HFF-Myc (cell line): ENCODE data around the gene BRD9.
"Not testable (repeated sequence)": the region's sequence is repeated elsewhere in the genome, so short reads cannot be mapped to it uniquely, and the experiment has no call there.

ENCODE experiments used
- DNase-seq: peaks from one replicate; pipeline ENCODE4 v3.0.0-alpha.2; 2011; ENCODE audit warnings: low read depth; ENCODE audit errors: extremely low read depth
- H3K4me3 ChIP-seq: replicated peaks from 2 replicates; pipeline ENCODE4 v1.5.1; 2011; ENCODE audit warnings: low read depth, mild to moderate bottlenecking, control low read depth, low read length
- TF ChIP-seq, protein P1 (sequence below): IDR thresholded peaks from 2 replicates; pipeline ENCODE4 v1.5.1; 2012; ENCODE audit warnings: mild to moderate bottlenecking, low read depth, low read length, control low read depth; ENCODE audit errors: missing control alignments

BRD9 gene

DNA sequence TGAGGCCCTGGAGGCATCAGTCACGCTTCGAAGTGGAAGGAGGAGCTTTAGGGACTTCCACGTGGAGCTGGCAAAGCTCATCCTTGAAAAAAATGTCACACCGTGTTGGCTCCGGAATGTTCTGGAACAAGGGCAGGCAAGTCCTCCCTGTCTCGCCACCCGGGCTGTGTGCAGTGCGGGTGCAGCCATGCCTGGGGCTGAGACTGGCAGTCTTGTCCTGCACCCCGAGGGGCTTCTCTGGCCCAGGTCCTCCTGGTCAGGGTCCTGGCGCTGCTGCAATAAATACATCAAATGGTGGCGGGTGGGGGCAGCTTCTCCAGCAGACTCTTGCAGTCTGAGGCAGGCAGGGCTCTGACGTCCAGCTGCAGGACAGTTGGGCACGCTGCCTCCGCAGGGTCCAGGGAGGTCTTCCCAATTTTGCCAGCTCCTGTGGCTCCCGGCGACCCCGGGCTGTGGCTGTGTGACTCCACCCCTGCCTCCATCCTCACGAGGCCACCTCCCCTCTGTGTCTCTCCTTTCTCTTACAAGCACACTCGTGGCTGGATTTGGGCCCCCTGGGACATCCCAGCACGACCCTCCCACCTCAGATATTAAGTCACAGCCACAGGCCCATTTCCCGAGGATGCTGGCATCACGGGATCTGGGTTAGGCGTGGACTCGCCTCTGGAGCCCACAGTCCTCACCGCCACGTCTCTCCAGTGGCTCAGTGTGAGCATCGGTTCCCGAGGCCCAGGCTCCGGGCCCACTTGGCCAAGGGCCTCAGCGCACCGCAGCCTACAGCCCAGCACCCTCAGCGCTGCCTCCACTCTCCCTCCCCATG lies 50.0 kb downstream of the BRD9 start:
- not testable (repeated sequence) for H3K4me3 ChIP-seq, DNase-seq

DNA sequence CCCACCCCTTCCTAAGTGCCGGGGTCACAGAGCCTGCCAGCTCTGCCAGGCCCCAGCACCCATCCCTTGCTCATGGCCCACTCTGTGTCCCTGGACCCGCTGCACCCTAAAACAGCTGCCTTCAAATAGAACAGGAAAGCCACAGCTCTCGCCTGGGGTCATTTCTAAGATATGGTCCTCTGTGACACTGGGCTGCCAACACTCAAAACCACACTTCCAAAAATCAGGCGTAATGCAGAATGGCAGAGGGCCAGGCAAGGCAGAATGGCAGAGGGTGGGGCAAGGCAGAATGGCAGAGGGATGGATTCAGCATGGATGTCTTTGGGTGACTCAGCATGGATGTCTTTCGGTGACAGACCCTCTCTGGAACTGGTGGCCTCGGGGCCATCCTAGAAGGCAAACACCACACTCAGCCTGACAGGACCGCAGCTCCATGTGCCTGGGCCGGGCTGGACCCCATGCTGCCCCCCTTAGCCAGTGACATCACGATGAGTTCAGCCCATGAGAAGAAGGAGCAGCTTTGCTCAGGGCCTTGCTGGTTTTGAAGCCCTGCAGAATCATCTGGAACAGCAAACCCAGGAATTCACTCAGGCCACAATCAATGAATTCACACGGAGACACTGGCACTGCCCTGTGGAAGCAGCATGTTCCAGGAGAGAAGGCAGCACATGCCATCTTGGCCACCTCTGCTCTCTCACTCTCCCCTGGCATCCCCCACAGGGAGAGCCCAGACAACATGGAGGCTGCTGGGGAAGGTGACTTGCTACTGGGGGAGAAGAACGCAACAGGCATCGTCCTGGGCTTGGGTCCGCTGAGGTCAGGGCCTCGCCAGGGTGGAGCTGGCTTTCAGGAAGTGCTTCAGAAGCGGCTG lies 50.8 kb downstream of the BRD9 start:
- H3K4me3 ChIP-seq, DNase-seq: not testable (repeated sequence)

DNA sequence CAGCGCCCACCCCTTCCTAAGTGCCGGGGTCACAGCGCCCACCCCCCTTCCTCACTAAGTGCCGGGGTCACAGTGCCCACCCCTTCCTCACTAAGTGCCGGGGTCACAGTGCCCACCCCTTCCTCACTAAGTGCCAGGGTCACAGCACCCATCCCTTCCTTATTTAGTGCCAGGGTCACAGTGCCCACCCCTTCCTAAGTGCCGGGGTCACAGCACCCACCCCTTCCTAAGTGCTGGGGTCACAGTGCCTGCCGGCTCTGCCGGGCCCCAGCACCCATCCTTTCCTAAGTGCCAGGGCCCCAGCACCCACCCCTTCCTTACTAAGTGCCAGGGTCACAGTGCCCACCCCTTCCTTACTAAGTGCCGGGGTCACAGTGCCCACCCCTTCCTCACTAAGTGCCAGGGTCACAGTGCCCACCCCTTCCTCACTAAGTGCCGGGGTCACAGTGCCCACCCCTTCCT lies 51.6 kb downstream of the BRD9 start:
- not testable (repeated sequence) for H3K4me3 ChIP-seq, DNase-seq

DNA sequence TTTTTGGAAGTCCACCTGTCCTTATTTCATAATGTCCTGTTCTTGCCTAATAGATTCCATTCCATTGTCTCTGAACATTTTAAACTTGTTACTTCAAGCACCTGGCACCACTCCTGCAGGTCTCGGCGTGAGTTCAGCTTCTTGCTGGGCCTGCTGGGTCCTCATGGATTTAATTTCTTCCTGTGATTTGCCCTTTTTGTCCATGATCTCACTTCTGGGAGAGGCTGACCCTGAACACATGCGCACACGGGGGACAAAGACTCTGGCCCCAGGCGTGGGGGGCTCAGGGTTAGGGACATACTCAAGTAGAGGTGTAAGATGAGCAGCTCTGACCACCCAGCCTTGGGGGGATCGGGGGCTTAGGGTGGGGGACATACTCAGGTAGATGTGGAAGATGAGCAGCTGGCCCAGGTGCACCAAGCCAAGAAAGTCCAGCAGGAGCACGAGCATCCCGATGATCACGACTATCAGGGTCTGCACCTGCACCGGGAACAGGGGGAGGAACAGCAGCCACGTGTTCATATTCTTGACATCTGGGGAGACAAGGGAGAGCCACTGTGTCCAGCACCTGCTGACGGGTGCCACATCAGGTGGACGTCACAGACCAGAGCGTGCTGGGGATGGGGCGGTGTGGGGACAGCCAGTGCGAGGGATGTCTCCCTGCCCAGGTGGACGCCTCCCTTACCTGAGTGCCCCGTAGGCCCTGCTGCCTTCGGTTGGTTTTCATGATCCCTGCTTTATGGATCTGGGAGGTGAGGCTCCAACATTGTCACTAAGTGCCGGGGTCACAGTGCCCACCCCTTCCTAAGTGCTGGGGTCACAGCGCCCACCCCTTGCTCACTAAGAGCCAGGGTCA lies 52.3 kb downstream of the BRD9 start:
- H3K4me3 ChIP-seq, DNase-seq: not testable (repeated sequence)

DNA sequence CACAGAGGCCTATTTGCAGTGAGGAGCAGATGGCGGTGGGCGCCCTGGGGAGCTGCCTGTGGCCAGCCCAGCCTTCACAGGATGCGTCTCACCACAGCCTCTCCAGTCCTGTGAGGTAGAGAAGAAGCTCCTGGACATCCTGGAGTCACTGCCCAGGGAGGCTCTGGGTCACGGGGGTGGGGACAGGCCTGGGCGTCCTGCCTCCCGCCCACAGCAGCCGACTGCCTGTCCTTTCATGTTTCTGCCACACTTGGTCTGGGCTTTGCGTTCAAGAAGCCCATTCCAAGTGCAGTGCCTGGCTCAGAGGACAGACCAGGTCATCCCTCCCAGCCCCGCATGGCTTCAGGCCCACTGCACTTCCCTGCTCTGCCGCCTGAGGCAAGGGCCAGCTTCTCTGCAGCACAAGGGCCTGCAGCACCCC lies 54.2 kb downstream of the BRD9 start:
- H3K4me3 ChIP-seq, DNase-seq: not testable (repeated sequence)

DNA sequence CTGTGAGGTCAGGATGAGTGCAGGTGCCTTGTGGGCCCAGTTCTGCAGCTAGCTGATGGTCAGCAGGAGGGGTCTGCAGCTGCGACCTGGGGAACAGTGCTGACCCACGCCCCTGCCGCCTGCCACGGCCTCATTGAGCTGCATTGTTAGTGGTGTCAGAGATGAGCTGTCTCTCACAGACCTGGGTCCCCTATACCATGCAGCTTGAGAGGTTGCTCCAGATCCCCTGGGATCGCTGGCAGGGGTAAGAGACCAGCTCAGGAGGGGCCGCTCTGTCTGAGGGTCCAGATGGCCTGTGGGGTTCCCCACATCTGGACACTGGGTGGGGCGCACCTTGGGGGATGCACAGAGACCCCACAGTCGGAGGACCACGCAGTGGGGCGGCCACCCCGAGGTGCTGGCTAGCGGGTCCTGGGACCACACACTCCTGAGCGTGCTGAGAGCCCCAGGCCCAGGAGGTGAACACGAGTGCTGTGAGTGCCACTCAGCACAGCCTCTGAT lies 54.9 kb downstream of the BRD9 start:
- DNase-seq, H3K4me3 ChIP-seq: not testable (repeated sequence)

DNA sequence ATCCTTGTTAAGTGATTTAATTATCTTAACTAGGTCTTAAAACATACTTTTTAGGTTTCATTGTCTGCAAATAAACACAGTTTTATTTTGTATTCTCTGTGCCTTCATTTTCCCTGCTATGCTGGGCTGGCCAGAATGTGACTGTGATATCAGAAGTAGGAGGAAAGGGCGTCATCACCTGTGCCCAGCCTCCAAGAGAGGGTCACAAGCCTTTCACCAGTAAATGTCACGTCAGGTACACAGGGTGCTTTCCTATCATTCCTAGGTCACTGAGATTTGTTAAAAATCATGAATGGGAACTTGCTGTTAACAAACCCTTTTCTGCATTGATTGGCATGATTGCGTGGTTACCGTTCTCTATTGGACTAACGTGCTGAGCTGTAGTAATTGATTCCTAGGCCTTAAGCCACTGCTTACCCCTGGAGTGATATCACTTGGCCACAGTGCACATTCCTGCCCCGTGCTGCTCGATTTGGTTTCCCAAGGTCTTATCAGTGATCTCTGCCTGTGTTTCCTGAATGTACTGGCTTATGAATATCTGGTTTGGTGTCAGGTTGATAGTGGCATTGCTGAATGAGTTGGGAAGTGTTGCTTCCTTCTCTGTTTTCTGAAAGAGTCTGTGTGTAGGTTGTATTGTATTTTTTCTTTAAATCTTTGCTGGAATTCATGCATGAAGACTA lies 56.5 kb downstream of the BRD9 start:
- not testable (repeated sequence) for DNase-seq, H3K4me3 ChIP-seq

DNA sequence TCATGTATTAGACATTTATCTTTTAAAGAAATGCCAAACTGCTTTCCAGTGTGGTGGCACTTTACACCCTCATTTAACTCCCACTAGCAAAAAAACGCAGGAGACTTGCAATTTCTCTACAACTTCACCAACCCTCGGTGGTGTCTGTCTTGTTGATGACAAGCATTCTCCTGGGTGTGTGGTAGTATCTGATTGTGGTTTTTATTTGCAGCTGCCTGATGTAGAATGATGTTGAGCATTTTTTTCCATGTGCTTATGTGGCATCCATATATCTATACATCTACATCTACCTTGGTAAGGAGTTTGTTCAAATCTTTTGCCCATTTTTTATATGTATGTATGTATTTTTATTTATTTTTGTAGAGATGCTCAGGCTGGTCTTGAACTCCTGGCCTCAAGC lies 58.6 kb downstream of the BRD9 start:
- not testable (repeated sequence) for H3K4me3 ChIP-seq, DNase-seq

DNA sequence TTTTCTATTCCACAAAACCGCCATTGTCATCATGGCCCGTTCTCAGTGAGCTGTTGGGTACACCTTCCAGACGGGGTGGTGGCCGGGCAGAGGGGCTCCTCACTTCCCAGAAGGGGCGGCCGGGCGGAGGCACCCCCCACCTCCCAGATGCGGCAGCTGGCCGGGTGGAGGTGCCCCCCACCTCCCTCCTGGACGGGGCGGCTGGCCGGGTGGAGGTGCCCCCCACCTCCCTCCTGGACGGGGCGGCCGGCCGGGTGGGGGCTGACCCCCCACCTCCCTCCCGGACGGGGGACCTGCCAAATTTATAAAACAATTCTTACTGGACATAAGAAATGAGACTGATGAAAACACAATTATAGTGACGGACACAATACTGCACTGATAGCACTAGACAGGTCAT lies 64.4 kb downstream of the BRD9 start:
- DNase-seq, H3K4me3 ChIP-seq: not testable (repeated sequence)

DNA sequence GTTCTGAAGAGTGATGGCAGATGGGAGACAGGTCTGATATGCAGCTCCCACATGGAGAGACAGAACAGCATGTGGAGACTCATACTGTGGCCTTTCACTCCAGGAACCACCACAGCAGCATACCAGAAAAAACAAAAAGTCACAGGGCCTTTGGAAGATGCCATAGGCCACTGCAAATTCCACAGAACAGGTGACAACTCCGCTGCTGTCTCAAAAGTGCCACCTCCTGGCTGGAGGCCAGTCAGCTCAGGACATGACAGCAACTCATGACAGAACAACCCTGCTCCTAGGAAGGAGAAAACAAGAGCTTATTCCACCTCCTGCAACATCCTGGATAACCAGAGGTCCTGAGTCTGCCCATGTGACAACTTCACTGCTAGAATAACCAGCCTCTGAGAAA lies 67.1 kb downstream of the BRD9 start:
- H3K4me3 ChIP-seq, DNase-seq: not testable (repeated sequence)

DNA sequence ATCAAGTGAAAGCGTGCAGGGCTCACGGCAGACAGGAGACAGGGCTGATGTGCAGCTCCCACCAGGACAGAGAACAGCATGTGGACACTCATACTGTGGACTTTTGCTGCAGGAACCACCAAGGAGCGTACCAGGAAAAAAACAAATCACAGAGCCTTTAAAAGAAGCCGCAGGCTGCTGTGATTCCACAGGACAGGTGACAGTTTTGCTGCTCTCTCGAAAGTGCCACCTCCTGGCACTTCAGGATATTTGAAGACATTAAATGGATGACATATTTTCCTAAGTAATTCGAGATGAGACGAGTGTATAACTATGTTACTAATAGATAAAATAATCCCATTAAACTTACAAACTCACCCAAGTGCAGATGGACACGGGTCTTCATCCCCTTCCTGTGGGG lies 71.1 kb downstream of the BRD9 start:
- no peak for DNase-seq
- TF ChIP-seq, protein P1, sequence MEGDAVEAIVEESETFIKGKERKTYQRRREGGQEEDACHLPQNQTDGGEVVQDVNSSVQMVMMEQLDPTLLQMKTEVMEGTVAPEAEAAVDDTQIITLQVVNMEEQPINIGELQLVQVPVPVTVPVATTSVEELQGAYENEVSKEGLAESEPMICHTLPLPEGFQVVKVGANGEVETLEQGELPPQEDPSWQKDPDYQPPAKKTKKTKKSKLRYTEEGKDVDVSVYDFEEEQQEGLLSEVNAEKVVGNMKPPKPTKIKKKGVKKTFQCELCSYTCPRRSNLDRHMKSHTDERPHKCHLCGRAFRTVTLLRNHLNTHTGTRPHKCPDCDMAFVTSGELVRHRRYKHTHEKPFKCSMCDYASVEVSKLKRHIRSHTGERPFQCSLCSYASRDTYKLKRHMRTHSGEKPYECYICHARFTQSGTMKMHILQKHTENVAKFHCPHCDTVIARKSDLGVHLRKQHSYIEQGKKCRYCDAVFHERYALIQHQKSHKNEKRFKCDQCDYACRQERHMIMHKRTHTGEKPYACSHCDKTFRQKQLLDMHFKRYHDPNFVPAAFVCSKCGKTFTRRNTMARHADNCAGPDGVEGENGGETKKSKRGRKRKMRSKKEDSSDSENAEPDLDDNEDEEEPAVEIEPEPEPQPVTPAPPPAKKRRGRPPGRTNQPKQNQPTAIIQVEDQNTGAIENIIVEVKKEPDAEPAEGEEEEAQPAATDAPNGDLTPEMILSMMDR = no peak
- no peak overlapping the region for H3K4me3 ChIP-seq
